ENCODE results near the gene ASS1. TPM values are rescaled to one million over a fixed set of nuclear protein-coding genes. Genes with fewer than 3 reads are reported as not detected.

Gene ASS1
- total RNA-seq, 1 experiment from 2014 or later, result 26.2 TPM

GRCh38 chr9:130501639-130502038 lies 56.9 kb downstream of the ASS1 start:
- Histone ChIP-seq H3K36me3 (ENCODE audit: control insufficient read depth, insufficient read depth, low read length) (no peaks in the 10 kb centered on the region), H3K4me3 (ENCODE audit: low read depth in 2 of 2, low read length in 2 of 2) (no peak overlapping the region), H3K27ac (ENCODE audit: low read length) (no peak overlapping the region), H3K4me1 (ENCODE audit: control insufficient read depth, insufficient read depth, low read length) (no peaks in the 10 kb centered on the region), H3K9me3 (ENCODE audit: control insufficient read depth, insufficient read depth, low read depth, low read length) (no peaks in the 10 kb centered on the region), H3K27me3 (ENCODE audit: control insufficient read depth, insufficient read depth, low read length) (no peaks in the 10 kb centered on the region)
- DNase-seq (ENCODE audit: low read depth, low spot score), result no peak
- no peak for ATAC-seq
- in situ Hi-C loops (cut with HindIII; ENCODE audit: low pct_unique_long_range_greater_than_20kb, low sequenced_read_pairs), result no loop called here
- CTCF ChIA-PET, result no interaction called here
- POLR2A ChIA-PET, result no interaction called here
- no TSS peak for BruUV-seq (replicated peaks)
- no peak for TF ChIP-seq TCF7L2 (IDR thresholded peaks at IDR 0.05; ENCODE audit: low read depth, low read length)
- no peak for TF ChIP-seq SIN3A (IDR thresholded peaks at IDR 0.05; ENCODE audit: borderline replicate concordance, insufficient read depth, low read depth, low read length)
- no peak for TF ChIP-seq CTCF (IDR thresholded peaks at IDR 0.05)
- no peak for TF ChIP-seq POLR2AphosphoS5 (IDR thresholded peaks at IDR 0.05; ENCODE audit: low read depth, low read length)
- no peak for TF ChIP-seq REST (IDR thresholded peaks at IDR 0.05; ENCODE audit: insufficient read depth in 1 of 2, low read depth in 2 of 2, low read length in 1 of 2)
- intact Hi-C loops (cut with micrococcal nuclease; ENCODE audit: unreplicated experiment), result no loop called here

- H3K27me3 ChIP-seq (ENCODE audit: control insufficient read depth, insufficient read depth, low read length), result no peaks in the 10 kb centered on the region
- no peak for TF ChIP-seq REST (IDR thresholded peaks at IDR 0.05; ENCODE audit: insufficient read depth in 1 of 2, low read depth in 2 of 2, low read length in 1 of 2)
- no peak for TF ChIP-seq TCF7L2 (IDR thresholded peaks at IDR 0.05; ENCODE audit: low read depth, low read length)
- TF ChIP-seq POLR2AphosphoS5 (IDR thresholded peaks at IDR 0.05; ENCODE audit: low read depth, low read length), result no peak
- no peak for TF ChIP-seq SIN3A (IDR thresholded peaks at IDR 0.05; ENCODE audit: borderline replicate concordance, insufficient read depth, low read depth, low read length)
- no peak for TF ChIP-seq CTCF (IDR thresholded peaks at IDR 0.05)
- ChIA-PET CTCF (no interaction called here), POLR2A (no interaction called here)
- DNase-seq (ENCODE audit: low read depth, low spot score), result no peak
- in situ Hi-C loops (cut with HindIII; ENCODE audit: low pct_unique_long_range_greater_than_20kb, low sequenced_read_pairs), result no loop called here
- no peak overlapping the region for H3K4me3 ChIP-seq (ENCODE audit: low read depth in 2 of 2, low read length in 2 of 2)
- no peaks in the 10 kb centered on the region for H3K36me3 ChIP-seq (ENCODE audit: control insufficient read depth, insufficient read depth, low read length)
- intact Hi-C loops (cut with micrococcal nuclease; ENCODE audit: unreplicated experiment), result no loop called here
- no peaks in the 10 kb centered on the region for H3K9me3 ChIP-seq (ENCODE audit: control insufficient read depth, insufficient read depth, low read depth, low read length)
- no peak for ATAC-seq
- H3K4me1 ChIP-seq (ENCODE audit: control insufficient read depth, insufficient read depth, low read length), result no peaks in the 10 kb centered on the region
- H3K27ac ChIP-seq (ENCODE audit: low read length), result no peak overlapping the region
- BruUV-seq (replicated peaks), result no TSS peak
These were observed 63.5 kb downstream of the ASS1 start for GRCh38 chr9:130508218-130508617.
